HepG2 (cell line): Measurements from ENCODE around the gene PLAA.

ENCODE experiments used
- CTCF ChIP-seq: sonication (generic); formaldehyde crosslinking; IDR thresholded peaks from 2 replicates; pipeline ENCODE4 v1.5.0; 2020; ENCODE audit warnings: mild to moderate bottlenecking, missing genetic modification reagents, moderate library complexity
- ETV6 ChIP-seq: sonication (generic); formaldehyde crosslinking; conservative IDR thresholded peaks from 2 replicates; pipeline ENCODE4 v1.4.0; 2020; ENCODE audit warnings: missing genetic modification reagents
- JUN ChIP-seq: sonication (generic); formaldehyde crosslinking; IDR thresholded peaks from 2 replicates; pipeline ENCODE4 v1.4.0; 2020; ENCODE audit warnings: mild to moderate bottlenecking, missing genetic modification reagents
- NFE2 ChIP-seq: sonication (generic); formaldehyde crosslinking; IDR thresholded peaks from 2 replicates; pipeline ENCODE4 v1.4.0; 2020; ENCODE audit warnings: missing genetic modification reagents
- SUZ12 ChIP-seq: fragments of 150-350 bp; IDR thresholded peaks from 2 replicates; pipeline ENCODE4 v1.6.1; 2014; ENCODE audit warnings: low read depth, low read length
- TAF1 ChIP-seq: sonication (generic); formaldehyde crosslinking; IDR thresholded peaks from 2 replicates; pipeline ENCODE4 v1.4.0; 2020; ENCODE audit warnings: missing genetic modification reagents
- TGIF2 ChIP-seq: IDR thresholded peaks from 2 replicates; pipeline ENCODE4 v1.6.1; 2016; ENCODE audit warnings: control low read depth, missing compliant biosample characterization
- ZNF674 ChIP-seq: sonication (generic); formaldehyde crosslinking; IDR thresholded peaks from 2 replicates; pipeline ENCODE4 v1.5.0; 2020; ENCODE audit warnings: low read depth, mild to moderate bottlenecking, missing genetic modification reagents
- ZNF704 ChIP-seq: sonication (generic); formaldehyde crosslinking; IDR thresholded peaks from 2 replicates; pipeline ENCODE4 v1.8.1; 2023; ENCODE audit warnings: mild to moderate bottlenecking, inconsistent platforms, moderate library complexity, missing genetic modification reagents, borderline replicate concordance

- TF ChIP-seq NFE2 (no peak), JUN (CRISPR knock-in tag) (no peak), ETV6 (CRISPR knock-in tag) (no peak), ZNF674 (CRISPR knock-in tag) (no peak), TAF1 (no peak), TGIF2 (no peak), CTCF (CRISPR knock-in tag) (no peak), SUZ12 (no peak), ZNF704 (CRISPR knock-in tag) (no peak)
These were observed 58.8 kb downstream of the PLAA start for GRCh38 chr9:26888271-26888670.
